Activated CD4-positive, alpha-beta T cell treated with anti-CD3 and anti-CD28 coated beads for 36 hours (primary cell): ENCODE results near the gene UNC5B. TPM values are rescaled to one million over a fixed set of nuclear protein-coding genes. Genes with fewer than 3 reads are reported as not detected.
A peak's percentile ranks its signal among the peaks of the same experiment; 100 is the strongest.

Source experiments
- ATAC-seq: fragments of 200-7000 bp; cut with Tn5 transposase; one replicate; pipeline ENCODE4 v1.10.0; 2021; ENCODE audit warnings: mild to moderate bottlenecking, moderate library complexity
- CTCF ChIA-PET: fragments of 350-600 bp; sonication (Branson Sonifier 250); formaldehyde crosslinking; loops from one replicate; lab custom pipeline; 2021; ENCODE audit warnings: antibody characterized with exemption; lab: Charles Lee
- POLR2A ChIA-PET: fragments of 350-600 bp; sonication (Branson Sonifier 250); formaldehyde crosslinking; loops from one replicate; lab custom pipeline; 2021; ENCODE audit warnings: antibody characterized with exemption, inconsistent platforms; lab: Charles Lee
- DNase-seq: peaks from one replicate; pipeline ENCODE4 v3.0.0-alpha.2; 2020
- H3K27ac Mint-ChIP-seq: one replicate; pipeline ENCODE4 v1.8.0; 2021; ENCODE audit warnings: mixed read lengths
- H3K27me3 Mint-ChIP-seq: one replicate; pipeline ENCODE4 v1.8.0; 2021; ENCODE audit warnings: mixed read lengths
- H3K36me3 Mint-ChIP-seq: one replicate; pipeline ENCODE4 v1.8.0; 2021; ENCODE audit warnings: low read depth, mixed read lengths
- H3K4me1 Mint-ChIP-seq: one replicate; pipeline ENCODE4 v1.8.0; 2021; ENCODE audit warnings: mixed read lengths
- H3K4me3 Mint-ChIP-seq: one replicate; pipeline ENCODE4 v1.8.0; 2021; ENCODE audit warnings: mild to moderate bottlenecking, moderate library complexity, mixed read lengths
- H3K9me3 Mint-ChIP-seq: one replicate; pipeline ENCODE4 v1.8.0; 2021; ENCODE audit warnings: low read depth, mixed read lengths
- intact Hi-C, 2 experiments: fragments of 100-400 bp; cut with DNase I in 1 of 2; cut with micrococcal nuclease in 1 of 2; formaldehyde crosslinking; loops; one replicate each; pipeline versions ENCODE4 v1.14.2 to v1.15.1; 2022 to 2024; cut with DNase I, micrococcal nuclease
- total RNA-seq, 2 experiments: library from RNA; stranded (reverse); gene quantifications; one replicate each; pipeline ENCODE4 v1.2.3, GENCODE V29; 2021

UNC5B gene
- total RNA-seq, 2 experiments from 2014 or later, result 0.05 to 0.09 TPM

DNA sequence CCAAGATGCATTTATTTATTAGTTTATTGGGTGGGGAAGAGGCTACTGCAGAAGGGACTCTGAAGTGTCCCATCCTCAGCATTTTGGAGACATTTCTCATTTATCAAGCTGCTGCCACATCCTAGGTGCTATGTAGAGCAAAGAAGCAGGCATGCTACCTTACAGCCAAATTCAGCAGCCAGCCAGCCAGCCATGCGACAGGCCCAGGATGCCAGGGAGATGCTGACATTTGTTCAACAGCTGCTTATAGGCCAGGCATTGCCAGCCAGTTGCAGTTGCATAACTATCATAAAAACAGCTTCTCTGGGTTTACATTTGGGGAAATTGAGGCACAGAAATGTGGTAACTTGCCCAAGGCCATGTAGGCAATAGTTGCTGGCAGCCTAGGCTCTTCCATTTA, 109.0 kb downstream of the UNC5B start:
- H3K9me3 Mint-ChIP-seq, result no peaks in the 10 kb centered on the region
- ATAC-seq, result no peak
- CTCF ChIA-PET, result no interaction called here

DNA sequence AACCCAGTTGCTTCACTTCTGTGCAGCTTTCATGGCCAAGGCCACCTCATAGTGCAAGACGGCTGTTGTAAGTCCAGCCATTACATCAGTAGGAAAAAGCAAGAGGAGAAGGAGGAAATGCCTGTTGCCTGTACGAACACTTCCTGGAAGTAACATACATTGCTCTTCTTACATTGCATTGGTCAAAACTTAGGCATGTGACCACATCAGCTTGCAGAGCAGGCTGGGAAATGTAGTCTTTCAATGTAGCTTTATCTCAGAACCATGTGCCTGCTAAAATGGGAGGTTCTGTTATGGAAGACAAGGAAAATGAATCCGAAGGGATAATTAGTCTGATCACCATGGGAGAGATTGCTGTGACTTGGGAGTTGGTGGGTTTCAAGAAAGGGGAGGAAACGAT, 111.0 kb downstream of the UNC5B start:
- POLR2A ChIA-PET, result no interaction called here
- intact Hi-C loops, result no loop called here
- Mint-ChIP-seq H3K27ac (no peak overlapping the region), H3K36me3 (peaks cover 17% of the 10 kb centered on the region), H3K27me3 (no peaks in the 10 kb centered on the region), H3K9me3 (no peaks in the 10 kb centered on the region), H3K4me1 (peaks cover 18% of the 10 kb centered on the region), H3K4me3 (no peak overlapping the region)
- peak; percentile 21 for DNase-seq
- ATAC-seq, result peak; percentile 24
- CTCF ChIA-PET, result interaction anchor here (0.7 to 1.8 kb wide), 5 partner anchors 9 to 573 kb away, joined by 3 to 8 read pairs (median 3); no protein-coding TSS in a partner anchor

More for the DNA sequence above, 109.0 kb downstream of the UNC5B start:
- Mint-ChIP-seq H3K4me3 (no peak overlapping the region), H3K27me3 (no peaks in the 10 kb centered on the region), H3K27ac (no peak overlapping the region), H3K36me3 (peaks cover 17% of the 10 kb centered on the region), H3K4me1 (peaks cover 24% of the 10 kb centered on the region)
- POLR2A ChIA-PET, result no interaction called here
- DNase-seq, result no peak
- intact Hi-C loops, result no loop called here

DNA sequence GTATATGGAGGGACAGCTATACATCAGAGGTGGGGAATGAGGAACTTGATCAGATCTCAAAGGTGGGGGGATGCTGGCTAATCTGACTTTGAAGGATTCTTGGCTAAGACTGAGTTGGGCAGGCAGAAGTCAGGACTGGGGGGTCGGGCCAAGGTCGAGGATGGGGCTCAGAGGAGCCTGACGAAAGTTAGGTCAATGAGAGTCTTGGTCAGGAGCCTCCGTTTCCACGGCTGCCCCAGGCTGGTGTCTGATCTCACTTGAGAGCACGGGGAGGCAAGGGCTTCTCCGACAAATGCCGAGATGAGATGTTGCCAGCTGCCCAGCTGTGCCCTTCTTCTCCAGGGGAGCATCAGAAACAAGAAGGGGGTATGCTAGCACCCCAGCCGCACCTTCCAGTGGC, 112.4 kb downstream of the UNC5B start:
- H3K27ac Mint-ChIP-seq, result no peak overlapping the region
- ChIA-PET POLR2A (interaction anchor here (0.6 kb wide), 1 partner anchor 719 kb away, joined by 3 read pairs; no protein-coding TSS in a partner anchor), CTCF (interaction anchor here (0.8 kb wide), 2 partner anchors 35 to 406 kb away, joined by 3 read pairs; no protein-coding TSS in a partner anchor)
- H3K4me1 Mint-ChIP-seq, result peaks cover 12% of the 10 kb centered on the region
- H3K27me3 Mint-ChIP-seq, result no peaks in the 10 kb centered on the region
- intact Hi-C loops, result no loop called here
- no peaks in the 10 kb centered on the region for H3K9me3 Mint-ChIP-seq
- DNase-seq (no peak), ATAC-seq (no peak)
- no peak overlapping the region for H3K4me3 Mint-ChIP-seq
- H3K36me3 Mint-ChIP-seq, result peaks cover 17% of the 10 kb centered on the region

DNA sequence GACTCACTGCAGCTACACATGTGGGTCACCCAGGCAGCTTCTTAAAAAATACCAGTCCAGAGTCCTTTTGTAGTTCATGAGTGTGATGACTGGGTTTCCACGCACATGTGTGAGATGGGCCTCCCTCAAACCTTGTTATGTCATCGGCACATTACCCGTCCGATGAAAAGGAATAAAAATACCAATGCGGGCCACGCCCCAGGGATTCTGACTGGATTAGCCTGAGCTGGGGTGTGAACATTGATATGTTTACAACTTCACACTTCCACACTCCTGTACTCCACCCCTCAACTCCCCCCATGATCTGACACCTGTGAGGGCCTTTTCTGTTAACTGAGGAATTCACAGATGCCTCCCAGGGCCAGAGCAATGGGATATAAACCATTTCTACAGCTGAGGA, 112.9 kb downstream of the UNC5B start:
- CTCF ChIA-PET, result no interaction called here
- H3K27ac Mint-ChIP-seq, result no peak overlapping the region
- ATAC-seq (no peak), DNase-seq (no peak)
- H3K9me3 Mint-ChIP-seq, result no peaks in the 10 kb centered on the region
- H3K4me3 Mint-ChIP-seq, result no peak overlapping the region
- intact Hi-C loops, result no loop called here
- H3K27me3 Mint-ChIP-seq, result no peaks in the 10 kb centered on the region
- H3K36me3 Mint-ChIP-seq, result peaks cover 17% of the 10 kb centered on the region
- peaks cover 10% of the 10 kb centered on the region for H3K4me1 Mint-ChIP-seq
- POLR2A ChIA-PET, result interaction anchor here (0.6 kb wide), 1 partner anchor 719 kb away, joined by 3 read pairs; no protein-coding TSS in a partner anchor

DNA sequence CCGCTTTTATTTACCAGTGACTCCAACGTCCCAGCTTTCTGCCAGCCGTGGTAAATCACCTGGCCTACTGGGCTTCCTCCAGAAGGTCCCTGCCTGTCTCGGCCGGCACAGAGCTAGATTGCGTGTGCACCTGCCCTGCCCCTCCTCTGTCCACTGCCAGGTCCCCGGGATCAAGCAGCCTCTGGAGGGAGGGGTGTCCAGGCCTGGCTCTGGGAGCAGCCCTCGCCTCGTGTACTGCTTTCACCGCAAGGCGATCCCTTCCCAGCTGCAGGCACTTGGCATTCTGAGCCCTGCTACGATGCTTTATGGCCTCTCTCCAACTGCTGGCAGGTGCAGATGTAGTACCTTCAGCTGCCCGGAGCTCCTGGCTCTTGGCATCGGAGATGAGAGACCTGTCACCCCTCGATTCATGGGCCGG, 114.1 kb downstream of the UNC5B start:
- no peaks in the 10 kb centered on the region for H3K27me3 Mint-ChIP-seq
- H3K27ac Mint-ChIP-seq, result no peak overlapping the region
- H3K9me3 Mint-ChIP-seq, result no peaks in the 10 kb centered on the region
- POLR2A ChIA-PET, result interaction anchor here (0.6 kb wide), 1 partner anchor 120 kb away, joined by 4 read pairs; no protein-coding TSS in a partner anchor
- peaks cover 17% of the 10 kb centered on the region for H3K36me3 Mint-ChIP-seq
- H3K4me1 Mint-ChIP-seq, result peaks cover 7% of the 10 kb centered on the region
- intact Hi-C loops, result no loop called here
- no peak for ATAC-seq
- H3K4me3 Mint-ChIP-seq, result no peak overlapping the region
- CTCF ChIA-PET, result no interaction called here
- DNase-seq, result no peak

DNA sequence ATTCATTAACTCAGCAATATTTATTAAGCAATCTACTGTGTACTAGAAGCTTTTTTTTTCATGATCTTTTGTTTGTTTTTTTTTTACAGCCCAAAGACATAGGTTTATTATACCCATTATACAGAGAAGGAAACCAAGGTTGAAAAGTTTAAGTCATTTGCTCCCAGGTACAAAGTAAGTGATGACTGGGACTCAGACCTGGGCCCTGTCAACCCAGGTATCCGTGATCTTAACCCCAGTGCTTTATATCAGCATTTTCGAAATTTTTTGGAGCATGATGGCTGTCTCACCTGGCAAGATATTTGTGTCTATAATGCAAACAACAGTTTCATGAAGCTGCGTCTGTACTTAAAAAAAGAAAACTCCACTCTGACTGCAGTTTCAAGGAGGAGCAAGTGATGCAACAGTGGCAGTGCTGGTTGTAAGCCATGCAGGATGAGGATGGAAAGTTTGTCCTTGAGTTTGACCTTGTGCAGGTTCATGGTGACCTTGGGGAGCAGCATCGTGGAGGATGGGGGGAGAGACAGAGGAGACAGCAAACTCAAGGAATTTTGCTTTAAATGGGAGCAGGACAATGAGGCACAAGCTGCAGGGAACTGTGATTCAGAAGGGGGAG, 118.5 kb downstream of the UNC5B start:
- intact Hi-C loops, result no loop called here
- DNase-seq (no peak), ATAC-seq (no peak)
- Mint-ChIP-seq H3K9me3 (no peaks in the 10 kb centered on the region), H3K36me3 (no peaks in the 10 kb centered on the region), H3K4me1 (no peaks in the 10 kb centered on the region), H3K27ac (no peak overlapping the region), H3K27me3 (no peaks in the 10 kb centered on the region), H3K4me3 (no peak overlapping the region)
- POLR2A ChIA-PET, result no interaction called here
- CTCF ChIA-PET, result interaction anchor here (0.6 to 0.7 kb wide), 3 partner anchors 37 to 47 kb away, joined by 3 to 4 read pairs (median 4); no protein-coding TSS in a partner anchor

DNA sequence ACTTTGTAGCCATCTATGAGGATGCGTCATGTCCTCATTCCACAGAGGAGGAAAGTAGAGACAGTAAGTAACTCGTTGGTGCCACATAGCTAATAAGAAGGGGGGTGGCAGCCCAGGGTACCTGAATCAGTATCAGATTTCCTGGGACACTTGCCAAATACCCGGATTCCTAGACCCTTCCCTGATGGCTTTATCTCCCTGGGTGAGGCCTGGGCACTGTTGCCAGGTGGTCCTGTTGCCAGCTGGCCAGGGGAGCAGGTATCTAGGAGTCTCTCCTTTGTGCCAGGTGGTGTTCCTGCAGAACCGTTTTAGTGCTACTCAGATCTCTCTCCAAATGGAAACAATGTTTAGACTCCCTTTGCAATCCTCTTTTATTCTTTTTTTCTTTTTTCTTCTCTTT, 119.4 kb downstream of the UNC5B start:
- CTCF ChIA-PET, result interaction anchor here (0.6 to 1.8 kb wide), 4 partner anchors 10 to 45 kb away, joined by 3 to 4 read pairs (median 4); no protein-coding TSS in a partner anchor

DNA sequence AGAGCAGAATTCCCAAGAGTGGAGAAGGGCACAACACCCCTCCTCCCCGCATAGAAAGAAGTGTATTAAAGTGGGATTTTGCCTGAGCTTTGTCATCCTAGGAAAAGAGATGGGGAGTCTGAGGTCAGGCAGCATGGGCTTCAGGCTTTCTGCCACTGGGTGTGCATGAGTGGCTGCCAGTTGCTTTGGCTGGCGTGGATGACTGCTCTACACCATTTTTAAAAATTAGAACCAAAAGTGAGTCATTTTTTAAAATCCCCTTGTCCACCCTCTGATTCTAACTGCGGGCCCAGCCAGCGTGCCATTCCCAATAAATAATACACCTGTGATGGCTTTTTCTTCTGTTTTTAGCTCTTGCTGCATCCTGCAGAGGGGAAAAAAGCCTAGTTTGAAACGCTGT, 120.1 kb downstream of the UNC5B start:
- DNase-seq (no peak), ATAC-seq (no peak)
- Mint-ChIP-seq H3K27me3 (no peaks in the 10 kb centered on the region), H3K36me3 (no peaks in the 10 kb centered on the region), H3K4me1 (no peaks in the 10 kb centered on the region), H3K9me3 (no peaks in the 10 kb centered on the region), H3K27ac (no peak overlapping the region), H3K4me3 (no peak overlapping the region)
- CTCF ChIA-PET, result interaction anchor here (1.8 kb wide), 1 partner anchor 17 kb away, joined by 3 read pairs; no protein-coding TSS in a partner anchor
- POLR2A ChIA-PET, result no interaction called here
- intact Hi-C loops, result no loop called here

More for the DNA sequence above, 119.4 kb downstream of the UNC5B start:
- ATAC-seq (no peak), DNase-seq (no peak)
- Mint-ChIP-seq H3K36me3 (no peaks in the 10 kb centered on the region), H3K27ac (no peak overlapping the region), H3K4me3 (no peak overlapping the region), H3K27me3 (no peaks in the 10 kb centered on the region), H3K4me1 (no peaks in the 10 kb centered on the region), H3K9me3 (no peaks in the 10 kb centered on the region)
- POLR2A ChIA-PET, result no interaction called here
- intact Hi-C loops, result no loop called here

DNA sequence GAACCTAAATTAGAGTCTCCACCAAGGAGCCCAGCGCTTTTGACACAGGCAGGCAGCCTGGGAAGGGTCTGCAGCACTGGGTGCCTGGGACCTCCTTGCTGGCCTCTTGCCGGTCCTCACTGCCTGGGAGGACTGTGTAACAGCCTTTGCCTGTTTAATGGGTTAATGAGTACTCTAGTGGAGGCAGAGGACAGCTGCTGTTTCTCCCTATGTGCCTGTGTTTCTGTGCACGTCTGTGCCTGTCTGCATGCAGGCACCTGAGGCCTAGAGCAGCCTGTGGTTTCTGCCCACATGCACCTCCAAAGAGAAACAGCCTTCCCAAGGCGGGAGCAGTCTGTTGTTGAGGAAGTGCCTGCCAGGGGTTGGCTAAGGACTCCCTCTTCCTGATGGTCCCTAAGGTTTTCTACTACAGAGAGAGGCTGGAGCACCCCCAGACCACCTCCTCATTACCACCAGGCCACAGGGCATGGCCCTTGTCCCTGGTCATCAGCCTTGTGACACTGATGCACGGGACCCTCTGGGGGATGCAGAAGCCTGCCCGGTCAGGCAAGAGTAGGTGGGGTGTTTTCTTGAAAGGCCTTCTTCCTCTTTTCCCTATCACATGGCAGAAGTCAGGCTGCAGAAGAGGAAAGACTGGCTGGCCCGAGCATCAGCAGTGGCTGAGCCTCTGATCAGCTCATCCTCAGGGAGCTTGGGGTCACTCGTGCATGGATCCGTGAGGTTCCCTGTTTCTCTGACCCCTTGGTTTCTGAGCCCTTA, 120.9 kb downstream of the UNC5B start:
- H3K27ac Mint-ChIP-seq, result no peak overlapping the region
- H3K9me3 Mint-ChIP-seq, result no peaks in the 10 kb centered on the region
- no peaks in the 10 kb centered on the region for H3K36me3 Mint-ChIP-seq
- ATAC-seq, result no peak
- H3K4me3 Mint-ChIP-seq, result no peak overlapping the region
- intact Hi-C loops, result no loop called here
- H3K27me3 Mint-ChIP-seq, result no peaks in the 10 kb centered on the region
- H3K4me1 Mint-ChIP-seq, result no peaks in the 10 kb centered on the region
- no peak for DNase-seq
- CTCF ChIA-PET, result interaction anchor here (1.8 kb wide), 1 partner anchor 17 kb away, joined by 3 read pairs; no protein-coding TSS in a partner anchor
- POLR2A ChIA-PET, result no interaction called here

DNA sequence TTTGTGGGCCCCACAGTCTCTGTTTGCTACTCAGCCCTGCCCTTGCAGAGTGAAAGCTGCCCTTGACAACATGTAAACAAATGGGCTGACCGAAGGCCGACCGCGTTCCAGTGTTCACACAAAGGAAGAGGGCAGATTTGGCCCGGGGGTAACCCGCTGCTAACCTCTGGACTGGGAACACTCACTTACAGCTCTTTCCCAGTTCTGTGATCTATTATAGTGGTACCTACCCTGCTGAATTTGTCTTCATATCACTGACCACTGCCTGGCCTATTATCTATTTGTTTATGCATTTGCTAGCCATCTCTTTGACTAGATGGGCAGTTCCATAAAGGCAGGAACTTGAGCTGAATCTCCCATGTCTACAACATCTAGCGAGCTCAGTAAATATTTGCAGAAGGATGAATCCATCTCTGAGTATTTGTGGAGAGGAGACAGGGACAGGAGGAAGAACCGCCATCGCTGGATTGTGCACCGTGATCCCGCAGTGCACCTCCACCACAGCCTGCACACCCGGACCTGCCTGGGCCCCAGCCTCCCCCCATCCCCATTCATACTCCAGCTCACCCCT, 121.9 kb downstream of the UNC5B start:
- no peaks in the 10 kb centered on the region for H3K36me3 Mint-ChIP-seq
- no peaks in the 10 kb centered on the region for H3K27me3 Mint-ChIP-seq
- H3K4me3 Mint-ChIP-seq, result no peak overlapping the region
- no peaks in the 10 kb centered on the region for H3K9me3 Mint-ChIP-seq
- POLR2A ChIA-PET, result no interaction called here
- no peak for DNase-seq
- H3K27ac Mint-ChIP-seq, result no peak overlapping the region
- ATAC-seq, result no peak
- no peaks in the 10 kb centered on the region for H3K4me1 Mint-ChIP-seq
- CTCF ChIA-PET, result no interaction called here
- intact Hi-C loops, result no loop called here

DNA sequence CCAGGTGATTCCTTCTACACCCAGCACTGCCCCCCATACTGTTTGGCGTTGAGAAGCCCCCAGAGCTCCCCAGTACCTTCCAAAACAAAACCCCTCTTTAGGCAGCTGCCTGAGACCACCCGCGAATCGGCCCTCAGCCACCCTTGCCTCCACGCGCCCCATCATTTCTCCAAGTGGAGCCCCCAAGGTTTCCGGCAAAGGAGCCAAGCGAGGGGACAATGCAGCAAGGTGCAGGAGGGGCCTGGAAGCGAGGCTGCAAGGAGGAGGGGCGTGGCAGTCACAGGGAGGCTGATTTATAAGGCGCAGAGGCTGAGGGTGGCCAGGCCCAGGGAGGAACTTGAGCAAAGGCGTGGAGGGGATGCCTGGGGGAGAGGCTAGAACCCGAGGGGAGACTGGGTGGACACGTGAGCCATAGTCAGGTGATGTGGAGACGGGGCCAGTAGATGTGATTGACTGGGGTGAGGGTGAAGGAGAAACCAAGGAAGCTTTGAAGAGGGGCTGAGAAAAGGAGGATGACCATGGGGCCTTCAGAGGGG, 122.9 kb downstream of the UNC5B start:
- DNase-seq (no peak), ATAC-seq (no peak)
- Mint-ChIP-seq H3K9me3 (no peaks in the 10 kb centered on the region), H3K27me3 (no peaks in the 10 kb centered on the region), H3K36me3 (no peaks in the 10 kb centered on the region), H3K4me1 (no peaks in the 10 kb centered on the region), H3K27ac (no peak overlapping the region), H3K4me3 (no peak overlapping the region)
- intact Hi-C loops, result no loop called here
- POLR2A ChIA-PET, result no interaction called here
- CTCF ChIA-PET, result interaction anchor here (0.5 kb wide), 1 partner anchor 211 kb away, joined by 4 read pairs; no protein-coding TSS in a partner anchor
